ENCODE measurements around the gene SCARF2. TPM values are rescaled to one million over a fixed set of nuclear protein-coding genes. Genes with fewer than 3 reads are reported as not detected.

Gene SCARF2
- total RNA-seq, 2 donors from 2014 or later: 12.8 to 28.6 TPM

DNA sequence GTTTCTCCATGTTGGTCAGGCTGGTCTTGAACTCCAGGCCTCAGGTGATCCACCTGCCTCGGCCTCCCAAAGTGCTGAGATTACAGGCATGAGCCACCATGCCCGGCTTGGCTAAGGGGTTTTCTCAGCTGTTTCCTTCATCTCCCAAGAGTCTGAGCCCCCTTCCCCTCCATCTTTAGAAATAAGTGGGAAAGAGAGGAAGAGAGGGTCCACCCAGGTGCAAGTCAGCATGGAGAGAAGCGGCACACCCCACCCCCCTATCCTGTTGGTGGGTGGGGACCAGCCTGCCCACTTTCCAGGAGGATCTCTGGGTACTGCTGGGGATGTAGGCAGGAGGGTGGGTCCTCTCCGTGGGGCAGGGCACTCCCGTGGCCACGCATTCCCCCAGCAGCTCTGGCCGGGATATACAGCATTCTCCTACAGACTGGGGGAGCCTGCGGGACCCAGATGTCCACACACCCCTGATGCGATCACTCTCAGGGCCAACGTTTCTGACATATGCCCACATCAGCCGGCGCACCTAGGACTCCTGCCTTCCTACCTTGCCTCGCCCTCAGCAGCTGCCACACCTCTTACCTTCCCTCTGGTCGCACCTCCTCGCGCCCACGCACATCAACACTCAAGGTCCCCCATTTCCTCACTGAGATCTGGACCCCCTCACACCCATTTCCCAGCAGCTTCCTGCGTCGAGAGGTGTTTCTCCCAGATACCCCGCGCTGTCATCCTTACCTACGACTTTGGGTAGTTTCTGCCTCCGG is 8.9 kb downstream of the SCARF2 start:
- intact Hi-C loops (cut with DNase I): no loop called here
- TF ChIP-seq POLR2AphosphoS5 (IDR thresholded peaks at IDR 0.05) (no peak), POLR2A (IDR thresholded peaks at IDR 0.05) (no peak)
- TF ChIP-seq, protein P1, sequence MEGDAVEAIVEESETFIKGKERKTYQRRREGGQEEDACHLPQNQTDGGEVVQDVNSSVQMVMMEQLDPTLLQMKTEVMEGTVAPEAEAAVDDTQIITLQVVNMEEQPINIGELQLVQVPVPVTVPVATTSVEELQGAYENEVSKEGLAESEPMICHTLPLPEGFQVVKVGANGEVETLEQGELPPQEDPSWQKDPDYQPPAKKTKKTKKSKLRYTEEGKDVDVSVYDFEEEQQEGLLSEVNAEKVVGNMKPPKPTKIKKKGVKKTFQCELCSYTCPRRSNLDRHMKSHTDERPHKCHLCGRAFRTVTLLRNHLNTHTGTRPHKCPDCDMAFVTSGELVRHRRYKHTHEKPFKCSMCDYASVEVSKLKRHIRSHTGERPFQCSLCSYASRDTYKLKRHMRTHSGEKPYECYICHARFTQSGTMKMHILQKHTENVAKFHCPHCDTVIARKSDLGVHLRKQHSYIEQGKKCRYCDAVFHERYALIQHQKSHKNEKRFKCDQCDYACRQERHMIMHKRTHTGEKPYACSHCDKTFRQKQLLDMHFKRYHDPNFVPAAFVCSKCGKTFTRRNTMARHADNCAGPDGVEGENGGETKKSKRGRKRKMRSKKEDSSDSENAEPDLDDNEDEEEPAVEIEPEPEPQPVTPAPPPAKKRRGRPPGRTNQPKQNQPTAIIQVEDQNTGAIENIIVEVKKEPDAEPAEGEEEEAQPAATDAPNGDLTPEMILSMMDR (IDR thresholded peaks at IDR 0.05): no peak
- Histone ChIP-seq H3K27ac (no peak overlapping the region), H3K9me3 (no peaks in the 10 kb centered on the region), H3K4me3 (no peak overlapping the region), H3K4me1 (replicated peaks) (peaks cover 8% of the 10 kb centered on the region), H3K36me3 (no peaks in the 10 kb centered on the region), H3K27me3 (replicated peaks; ENCODE audit: insufficient read depth) (no peaks in the 10 kb centered on the region)
- 87% methylated on average over 23 of the region's 23 CpGs for WGBS
- no peak for DNase-seq (ENCODE audit: low spot score)

DNA sequence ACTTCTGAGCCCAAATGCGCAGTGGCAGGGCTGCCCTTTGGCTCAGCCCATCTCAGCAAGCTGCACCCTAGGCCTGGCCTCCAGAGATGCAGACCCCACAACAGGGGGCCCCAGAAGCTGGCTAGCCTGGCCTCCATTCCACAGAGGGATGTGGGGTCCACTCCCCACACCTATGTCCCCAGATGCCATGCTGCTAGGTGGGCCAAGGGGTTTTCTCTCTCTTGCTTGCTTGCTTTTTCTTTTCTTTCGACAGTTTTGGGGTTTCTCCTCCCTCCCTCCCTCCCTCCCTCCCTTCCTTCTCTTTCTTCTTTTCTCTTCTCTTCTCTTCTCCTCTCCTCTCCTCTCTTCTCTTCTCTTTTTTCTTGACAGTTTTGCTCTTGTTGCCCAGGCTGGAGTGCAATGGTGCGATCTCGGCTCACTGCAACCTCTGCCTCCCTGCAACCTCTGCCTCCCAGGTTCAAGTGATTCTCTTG is 9.6 kb downstream of the SCARF2 start:
- no peaks in the 10 kb centered on the region for H3K27me3 ChIP-seq (replicated peaks; ENCODE audit: insufficient read depth)
- 96% methylated on average over 4 of the region's 4 CpGs for WGBS

DNA sequence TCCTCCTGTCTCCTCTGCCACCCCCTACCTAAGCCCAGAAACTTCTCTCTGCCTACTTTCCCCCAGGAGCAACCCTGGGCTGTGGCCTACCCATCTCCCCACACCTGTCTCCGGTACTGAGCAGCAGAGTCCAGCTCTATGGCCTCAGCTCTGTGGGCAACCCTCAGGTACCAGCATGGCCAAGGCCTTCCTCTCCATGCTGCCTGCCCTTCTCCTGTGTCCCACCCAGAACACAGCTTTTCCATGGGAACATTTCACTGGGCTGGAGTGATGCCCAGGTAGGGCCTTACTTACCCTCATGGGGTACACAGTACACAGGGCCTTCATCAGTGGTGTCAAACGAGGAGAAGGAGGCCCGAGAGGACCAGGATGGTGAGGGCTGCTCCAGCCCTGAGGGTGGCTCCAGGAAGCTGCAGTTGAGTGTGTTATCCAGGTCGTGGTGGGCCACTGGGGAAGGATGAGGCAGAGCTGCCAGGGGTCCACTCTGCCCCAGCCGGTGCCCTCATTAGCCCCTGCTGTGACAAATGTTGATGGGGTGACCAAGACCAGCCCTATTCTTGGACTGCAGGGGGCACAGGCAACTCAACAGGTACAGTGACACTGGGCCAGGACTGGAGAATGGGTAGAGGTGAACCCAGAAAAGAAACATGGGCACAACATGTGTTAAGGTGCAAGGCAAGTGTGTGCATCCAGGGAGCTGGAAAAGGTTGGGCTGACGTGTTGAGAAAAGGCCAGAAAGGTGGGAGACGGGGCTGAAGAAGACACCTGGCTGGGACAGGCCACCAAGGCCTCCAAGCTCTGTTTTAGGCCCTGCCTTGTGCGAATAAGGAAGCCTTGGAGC is 10.3 kb downstream of the SCARF2 start:
- WGBS: 96% methylated on average over 6 of the region's 8 CpGs
- Histone ChIP-seq H3K27ac (no peak overlapping the region), H3K36me3 (no peaks in the 10 kb centered on the region), H3K27me3 (replicated peaks; ENCODE audit: insufficient read depth) (no peaks in the 10 kb centered on the region), H3K4me3 (no peak overlapping the region), H3K4me1 (replicated peaks) (peaks cover 8% of the 10 kb centered on the region), H3K9me3 (no peaks in the 10 kb centered on the region)
- TF ChIP-seq POLR2AphosphoS5 (IDR thresholded peaks at IDR 0.05) (no peak), POLR2A (IDR thresholded peaks at IDR 0.05) (no peak)
- TF ChIP-seq, protein P1 (IDR thresholded peaks at IDR 0.05): no peak
- intact Hi-C loops (cut with DNase I): no loop called here
- DNase-seq (ENCODE audit: low spot score): no peak

More for the DNA sequence above, 9.6 kb downstream of the SCARF2 start:
- no peak for DNase-seq (ENCODE audit: low spot score)
- no peak overlapping the region for H3K4me3 ChIP-seq
- H3K27ac ChIP-seq: no peak overlapping the region
- peaks cover 8% of the 10 kb centered on the region for H3K4me1 ChIP-seq (replicated peaks)
- intact Hi-C loops (cut with DNase I): no loop called here
- no peaks in the 10 kb centered on the region for H3K9me3 ChIP-seq
- H3K36me3 ChIP-seq: no peaks in the 10 kb centered on the region
- TF ChIP-seq POLR2AphosphoS5 (IDR thresholded peaks at IDR 0.05) (no peak), POLR2A (IDR thresholded peaks at IDR 0.05) (no peak)
- TF ChIP-seq, protein P1 (IDR thresholded peaks at IDR 0.05): no peak

DNA sequence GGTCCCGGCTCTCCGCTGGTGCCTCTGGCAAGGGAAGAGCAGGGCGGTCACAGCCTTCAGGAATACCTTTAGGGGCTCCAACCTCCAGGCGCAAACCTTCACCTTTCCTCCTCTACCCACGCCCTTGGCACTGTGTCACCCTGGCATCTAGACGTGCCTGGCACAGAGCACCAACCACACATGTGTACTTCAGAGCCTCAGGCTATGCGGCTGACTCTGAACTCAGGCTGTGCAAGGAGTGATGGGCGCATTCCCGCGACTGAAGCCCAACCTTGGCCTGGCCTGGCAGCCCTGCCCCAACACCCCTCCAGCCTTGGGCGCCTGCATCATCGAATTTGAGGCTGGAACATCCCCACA is 11.4 kb downstream of the SCARF2 start:
- 62% methylated on average over 12 of the region's 12 CpGs for WGBS
- no peak for DNase-seq (ENCODE audit: low spot score)
- intact Hi-C loops (cut with DNase I): no loop called here
- H3K4me1 ChIP-seq (replicated peaks): peaks cover 7% of the 10 kb centered on the region
- no peak for TF ChIP-seq POLR2AphosphoS5 (IDR thresholded peaks at IDR 0.05)
- TF ChIP-seq POLR2A (IDR thresholded peaks at IDR 0.05): no peak
- TF ChIP-seq, protein P1 (IDR thresholded peaks at IDR 0.05): no peak
- no peaks in the 10 kb centered on the region for H3K9me3 ChIP-seq
- H3K4me3 ChIP-seq: no peak overlapping the region
- H3K36me3 ChIP-seq: no peaks in the 10 kb centered on the region
- no peaks in the 10 kb centered on the region for H3K27me3 ChIP-seq (replicated peaks; ENCODE audit: insufficient read depth)
- H3K27ac ChIP-seq: no peak overlapping the region

Measured in prostate gland (tissue), 2 donors.